Adrenal gland (tissue), 12 donors: ENCODE data around the gene DHX57. TPM values are rescaled to one million over a fixed set of nuclear protein-coding genes. Genes with fewer than 3 reads are reported as not detected.
A peak's percentile ranks its signal among the peaks of the same experiment; 100 is the strongest.
"Not testable (repeated sequence)": the region's sequence is repeated elsewhere in the genome, so short reads cannot be mapped to it uniquely, and the experiment has no call there.

Source experiments
- DNase-seq, 7 donors: peaks; one replicate each; pipeline ENCODE4 v3.0.0-alpha.2; 2019 to 2020
- H3K27ac ChIP-seq, 5 donors: fragments of 200-600 bp; sonication (generic) in 4 of 5; 1 replicate in 3 of 5; 2 replicates in 2 of 5; pipeline versions ENCODE4 v1.5.1 to v1.8.0; 2016 to 2020; ENCODE audit warnings: mild to moderate bottlenecking in 1 of 5
- H3K27me3 ChIP-seq: fragments of 200-600 bp; 2 replicates; pipeline ENCODE4 v1.8.0; 2021
- H3K36me3 ChIP-seq, 2 donors: fragments of 200-600 bp; replicated peaks in 1 of 2; 1 replicate in 1 of 2; 2 replicates in 1 of 2; pipeline versions ENCODE4 v1.5.1 to v1.8.0; 2018 to 2022
- H3K4me1 ChIP-seq, 2 donors: fragments of 200-600 bp; replicated peaks in 1 of 2; 1 replicate in 1 of 2; 2 replicates in 1 of 2; pipeline versions ENCODE4 v1.5.1 to v1.8.0; 2018 to 2021
- H3K4me3 ChIP-seq, 4 donors: fragments of 200-600 bp; sonication (generic) in 3 of 4; one replicate each; pipeline ENCODE4 v1.5.1; 2016 to 2018
- H3K9me3 ChIP-seq, 3 donors: fragments of 200-600 bp; sonication (generic) in 1 of 3; replicated peaks in 1 of 3; 1 replicate in 2 of 3; 2 replicates in 1 of 3; pipeline versions ENCODE4 v1.5.1 to v1.8.0; 2016 to 2021
- POLR2A ChIP-seq, 2 donors: fragments of 450-650 bp; IDR thresholded peaks; one replicate each; pipeline ENCODE4 v1.6.1; 2017; ENCODE audit warnings: antibody characterized with exemption in 2 of 2, mild to moderate bottlenecking in 2 of 2, moderate library complexity in 1 of 2
- WGBS, 4 donors: extraction: QIAGEN DNeasy Blood & Tissue Kit in 2 of 4; methylation state at CpG; one replicate each; pipeline versions ENCODE4 v1.1.5 to v1.1.7; 2013 to 2017; 5-methylcytosine and 5-hydroxymethylcytosine counted together
- intact Hi-C, 2 donors: fragments of 100-400 bp; cut with DNase I; formaldehyde crosslinking; loops; one replicate each; pipeline versions ENCODE4 v1.14.1 to v1.15.0; 2022 to 2023
- polyA plus RNA-seq, 3 donors: library from polyadenylated mRNA; stranded (reverse); fragments of 200-250 nt in 2 of 3; fragments of 350-450 nt in 1 of 3; fragmentation: Illumina TruSeq in 1 of 3; extraction: RNeasy Lipid Tissue Mini Kit (QIAGEN cat#74804) in 1 of 3; gene quantifications; one replicate each; pipeline ENCODE4 v1.2.3, GENCODE V29; 2013 to 2014
- total RNA-seq, 9 donors: library from RNA; depleted of rRNA in 4 of 9; stranded (reverse); fragments of >200 nt in 4 of 9; fragments of 120-200 nt in 1 of 9; fragmentation: NEBNext Ultra II Directional in 1 of 9; extraction: Animal tissue kit (Norgen Biotek cat#: 25700) in 1 of 9; gene quantifications; one replicate each; pipeline versions ENCODE4 v1.1.0 to v1.2.4, GENCODE V29; 2013 to 2023
- TF ChIP-seq, protein P1 (sequence below), 6 experiments: fragments of 450-650 bp in 4 of 6; fragments of 200-600 bp in 2 of 6; sonication (generic) in 1 of 6; IDR thresholded peaks; 1 replicate in 5 of 6; 2 replicates in 1 of 6; pipeline versions ENCODE4 v1.5.1 to v1.8.0; 2016 to 2021; ENCODE audit warnings: antibody characterized with exemption in 6 of 6, mild to moderate bottlenecking in 2 of 6, moderate library complexity in 1 of 6
- donor health status: healthy with polysubstance abuse.
- donor health status: Bipolar disorder and iron deficiency.
- donor health status: DM: yes; HTN: yes; CAD: no.
- donor health status: DM: no; HTN: no; CAD: no.
- donor health status: DM: no; HTN: no; CAD: no.
- donor health status: DM: yes; HTN: yes; CAD: no.

Gene DHX57
- total and polyA plus RNA-seq, 12 donors, result 9.4 to 30.5 (median 18.1) TPM

DNA sequence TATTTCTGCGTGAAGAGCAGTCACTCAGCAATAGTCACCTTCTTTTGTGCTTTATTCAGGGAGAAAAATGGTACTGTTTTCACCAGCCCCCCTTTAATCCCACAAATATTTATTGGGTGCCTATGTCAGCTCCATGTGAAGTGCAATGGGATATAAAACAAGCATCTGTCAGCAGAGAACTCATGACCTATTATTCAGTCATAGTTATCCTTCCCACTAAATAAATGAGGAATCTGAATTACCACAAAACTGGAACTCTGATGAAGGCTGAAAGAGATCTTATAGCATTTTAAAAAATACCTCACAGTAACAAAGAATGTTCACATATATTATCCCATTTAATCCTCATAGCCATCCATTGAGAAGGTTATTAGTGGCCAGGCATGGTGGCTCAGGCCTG is 45.8 kb downstream of the DHX57 start:
- H3K4me3 ChIP-seq, result no peak overlapping the region
- no peak for DNase-seq
- WGBS, 4 donors, result 93 to 100% (median 97%) methylated on average over 1 of the region's 1 CpG
- intact Hi-C loops, result no loop called here
- H3K9me3 ChIP-seq, result no peaks in the 10 kb centered on the region
- peak overlapping the region in 2 of 5 donors; percentile 34 to 40 for H3K27ac ChIP-seq
- peaks cover 0 to 6% of the 10 kb centered on the region in 2 donors for H3K4me1 ChIP-seq
- no peak for TF ChIP-seq POLR2A (IDR thresholded peaks at IDR 0.05)
- TF ChIP-seq, protein P1, sequence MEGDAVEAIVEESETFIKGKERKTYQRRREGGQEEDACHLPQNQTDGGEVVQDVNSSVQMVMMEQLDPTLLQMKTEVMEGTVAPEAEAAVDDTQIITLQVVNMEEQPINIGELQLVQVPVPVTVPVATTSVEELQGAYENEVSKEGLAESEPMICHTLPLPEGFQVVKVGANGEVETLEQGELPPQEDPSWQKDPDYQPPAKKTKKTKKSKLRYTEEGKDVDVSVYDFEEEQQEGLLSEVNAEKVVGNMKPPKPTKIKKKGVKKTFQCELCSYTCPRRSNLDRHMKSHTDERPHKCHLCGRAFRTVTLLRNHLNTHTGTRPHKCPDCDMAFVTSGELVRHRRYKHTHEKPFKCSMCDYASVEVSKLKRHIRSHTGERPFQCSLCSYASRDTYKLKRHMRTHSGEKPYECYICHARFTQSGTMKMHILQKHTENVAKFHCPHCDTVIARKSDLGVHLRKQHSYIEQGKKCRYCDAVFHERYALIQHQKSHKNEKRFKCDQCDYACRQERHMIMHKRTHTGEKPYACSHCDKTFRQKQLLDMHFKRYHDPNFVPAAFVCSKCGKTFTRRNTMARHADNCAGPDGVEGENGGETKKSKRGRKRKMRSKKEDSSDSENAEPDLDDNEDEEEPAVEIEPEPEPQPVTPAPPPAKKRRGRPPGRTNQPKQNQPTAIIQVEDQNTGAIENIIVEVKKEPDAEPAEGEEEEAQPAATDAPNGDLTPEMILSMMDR (IDR thresholded peaks at IDR 0.05), result no peak
- H3K36me3 ChIP-seq, result peaks cover 0 to 14% of the 10 kb centered on the region in 2 donors
- no peaks in the 10 kb centered on the region for H3K27me3 ChIP-seq

DNA sequence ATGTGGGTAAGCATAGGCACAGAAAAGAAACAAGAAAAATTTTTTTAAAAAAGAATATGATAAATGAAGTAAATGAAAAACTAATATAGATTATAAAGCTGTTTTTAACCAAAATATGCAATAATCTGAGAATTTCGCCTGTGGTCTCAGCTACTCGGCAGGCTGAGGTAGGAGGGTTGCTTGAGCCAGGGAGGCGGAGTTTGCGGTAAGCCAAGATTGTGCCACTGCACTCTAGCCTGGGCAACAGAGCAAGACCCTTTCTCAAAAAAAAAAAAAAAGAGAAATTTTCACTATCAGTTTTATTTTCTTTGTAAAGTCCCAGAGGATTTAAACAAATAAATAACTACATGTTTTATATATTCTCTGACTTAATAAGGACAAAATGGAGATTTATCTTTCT is 47.3 kb downstream of the DHX57 start:
- DNase-seq, result no peak
- peaks cover 0 to 6% of the 10 kb centered on the region in 2 donors for H3K4me1 ChIP-seq
- 72 to 82% (median 81%) methylated on average over 4 of the region's 4 CpGs for WGBS, 4 donors
- no peak for TF ChIP-seq POLR2A (IDR thresholded peaks at IDR 0.05)
- TF ChIP-seq, protein P1 (IDR thresholded peaks at IDR 0.05), result no peak
- H3K27me3 ChIP-seq, result no peaks in the 10 kb centered on the region
- intact Hi-C loops, result no loop called here
- H3K36me3 ChIP-seq, result peaks cover 0 to 19% of the 10 kb centered on the region in 2 donors
- H3K4me3 ChIP-seq, result no peak overlapping the region
- no peak overlapping the region for H3K27ac ChIP-seq
- H3K9me3 ChIP-seq, result no peaks in the 10 kb centered on the region

DNA sequence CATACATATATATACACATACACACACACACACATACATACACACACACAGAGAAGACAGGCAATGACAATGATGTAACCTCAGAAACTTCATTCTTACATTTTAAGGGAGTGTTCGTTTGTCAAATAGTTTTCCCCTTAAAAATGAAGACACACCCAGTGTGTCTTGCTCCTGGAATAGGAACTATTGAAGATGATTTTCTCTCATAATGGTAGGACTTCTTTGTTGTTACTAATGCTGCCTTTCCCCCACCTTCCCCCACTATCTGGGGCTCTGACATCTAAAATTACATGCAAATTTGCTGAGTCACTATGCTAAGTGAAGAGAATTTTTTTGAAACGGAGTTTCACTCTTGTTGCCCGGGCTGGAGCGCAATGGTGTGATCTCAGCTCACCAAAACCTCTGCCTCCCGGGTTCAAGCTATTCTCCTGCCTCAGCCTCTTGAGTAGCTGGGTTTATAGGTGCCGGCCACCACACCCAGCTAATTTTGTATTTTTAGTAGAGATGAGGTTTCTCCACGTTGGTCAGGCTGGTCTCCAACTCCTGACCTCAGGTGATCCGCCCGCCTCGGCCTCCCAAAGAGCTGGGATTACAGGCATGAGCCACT is 48.1 kb downstream of the DHX57 start:
- H3K27me3 ChIP-seq, H3K9me3 ChIP-seq, H3K4me1 ChIP-seq, intact Hi-C loops, H3K27ac ChIP-seq, H3K4me3 ChIP-seq: not testable (repeated sequence)
- 74 to 88% (median 76%) methylated on average over 10 of the region's 10 CpGs for WGBS, 4 donors
- peaks cover 0 to 25% of the 10 kb centered on the region in 2 donors for H3K36me3 ChIP-seq
- DNase-seq, result peak in 1 of 7 donors; percentile 18

DNA sequence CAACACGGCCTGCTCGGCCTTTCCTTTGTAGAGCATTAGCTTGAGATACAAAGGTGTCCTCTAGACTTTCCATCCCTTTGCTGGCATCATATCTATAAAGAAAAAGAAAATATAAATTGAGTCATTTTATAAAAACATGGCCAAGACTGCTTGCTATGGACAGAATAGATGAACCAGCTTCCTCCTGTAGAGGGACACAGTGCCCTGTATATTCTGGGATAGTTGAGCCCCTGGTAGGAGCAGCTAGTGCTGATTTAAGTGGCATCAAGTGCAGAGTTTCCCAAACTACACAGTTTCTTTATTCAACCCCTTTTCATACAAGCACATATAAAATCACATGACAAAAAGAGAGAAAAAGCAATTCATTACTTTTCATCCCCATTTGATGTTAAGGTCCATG is 49.8 kb downstream of the DHX57 start:
- H3K4me1 ChIP-seq, result peaks cover 0 to 6% of the 10 kb centered on the region in 2 donors
- H3K27me3 ChIP-seq, result no peaks in the 10 kb centered on the region
- no peak for DNase-seq
- no peak overlapping the region for H3K27ac ChIP-seq
- H3K4me3 ChIP-seq, result no peak overlapping the region
- no peaks in the 10 kb centered on the region for H3K9me3 ChIP-seq
- WGBS, 4 donors, result 95 to 98% (median 97%) methylated on average over 2 of the region's 2 CpGs
- TF ChIP-seq, protein P1 (IDR thresholded peaks at IDR 0.05), result no peak
- no peak for TF ChIP-seq POLR2A (IDR thresholded peaks at IDR 0.05)
- peaks cover 0 to 28% of the 10 kb centered on the region in 2 donors for H3K36me3 ChIP-seq
- intact Hi-C loops, result no loop called here

DNA sequence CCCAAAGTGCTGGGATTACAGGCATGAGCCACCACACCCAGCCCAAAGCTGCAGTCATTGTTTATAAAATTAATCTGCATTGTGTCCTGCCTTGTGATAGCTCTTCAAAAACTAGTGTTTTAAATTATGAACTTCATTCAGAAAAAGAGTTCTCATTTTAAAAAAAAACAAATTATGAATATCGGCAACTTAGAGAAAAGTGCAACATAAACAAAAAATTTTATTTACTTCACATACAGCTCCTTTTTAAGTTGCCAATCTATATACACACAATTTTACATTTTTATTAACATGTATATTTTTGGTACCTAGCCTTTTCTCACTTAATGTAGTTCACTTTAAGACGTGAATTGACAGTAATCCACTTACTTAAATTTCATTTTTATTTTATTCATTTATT is 50.8 kb downstream of the DHX57 start:
- 95 to 97% (median 96%) methylated on average over 2 of the region's 2 CpGs for WGBS, 4 donors
- intact Hi-C loops, result no loop called here
- Histone ChIP-seq H3K27ac (no peak overlapping the region), H3K36me3 (peaks cover 0 to 28% of the 10 kb centered on the region in 2 donors), H3K4me3 (no peak overlapping the region), H3K4me1 (peaks cover 0 to 6% of the 10 kb centered on the region in 2 donors), H3K27me3 (no peaks in the 10 kb centered on the region), H3K9me3 (no peaks in the 10 kb centered on the region)
- TF ChIP-seq POLR2A (IDR thresholded peaks at IDR 0.05), result no peak
- TF ChIP-seq, protein P1 (IDR thresholded peaks at IDR 0.05), result no peak
- no peak for DNase-seq
